Naive thymus-derived CD8-positive, alpha-beta T cell (primary cell): ENCODE data around the gene NCAPH2. TPM values are rescaled to one million over a fixed set of nuclear protein-coding genes. Genes with fewer than 3 reads are reported as not detected.
"Not testable (repeated sequence)": the region's sequence is repeated elsewhere in the genome, so short reads cannot be mapped to it uniquely, and the experiment has no call there.

Experiments used
- ATAC-seq, 2 donors: fragments of 150-1000 bp; cut with Tn5 transposase in 1 of 2; sonication (Bioruptor Pico), chemical (Tn5 transposase) in 1 of 2; 1 replicate in 1 of 2; 2 replicates in 1 of 2; pipeline ENCODE4 v1.10.0; 2021; ENCODE audit warnings: mild to moderate bottlenecking in 2 of 2, moderate library complexity in 2 of 2
- POLR2A ChIA-PET: fragments of 350-600 bp; sonication (Branson Sonifier 250); formaldehyde crosslinking; loops from one replicate; lab custom pipeline; 2021; ENCODE audit warnings: antibody characterized with exemption; lab: Charles Lee
- DNase-seq, 10 donors: peaks; one replicate each; pipeline versions ENCODE4 v3.0.0 to v3.0.0-alpha.2; 2020 to 2022
- H3K27ac Mint-ChIP-seq, 10 donors: one replicate each; pipeline ENCODE4 v1.8.0; 2020 to 2022; ENCODE audit warnings: mild to moderate bottlenecking in 10 of 10, mixed read lengths in 10 of 10, moderate library complexity in 4 of 10, inconsistent platforms in 1 of 10
- H3K27me3 Mint-ChIP-seq, 5 donors: one replicate each; pipeline ENCODE4 v1.8.0; 2021 to 2022; ENCODE audit warnings: mixed read lengths in 5 of 5
- H3K36me3 Mint-ChIP-seq, 3 donors: one replicate each; pipeline ENCODE4 v1.8.0; 2020 to 2022; ENCODE audit warnings: mixed read lengths in 3 of 3, mild to moderate bottlenecking in 2 of 3, inconsistent platforms in 1 of 3
- H3K4me1 Mint-ChIP-seq, 4 donors: one replicate each; pipeline ENCODE4 v1.8.0; 2021 to 2022; ENCODE audit warnings: mixed read lengths in 4 of 4
- H3K4me3 Mint-ChIP-seq, 10 donors: one replicate each; pipeline ENCODE4 v1.8.0; 2020 to 2022; ENCODE audit warnings: mild to moderate bottlenecking in 10 of 10, mixed read lengths in 10 of 10, moderate library complexity in 6 of 10, inconsistent platforms in 1 of 10
- H3K9me3 Mint-ChIP-seq, 9 donors: one replicate each; pipeline ENCODE4 v1.8.0; 2020 to 2022; ENCODE audit warnings: mixed read lengths in 9 of 9, mild to moderate bottlenecking in 3 of 9, inconsistent platforms in 1 of 9, moderate library complexity in 1 of 9
- polyA plus RNA-seq, 3 donors: library from polyadenylated mRNA; unstranded; fragments of 300-500 nt; fragmentation: Illumina TruSeq; gene quantifications; one replicate each; pipeline ENCODE4 v1.2.3, GENCODE V29; 2021
- total RNA-seq, 8 experiments: library from RNA in 2 of 8; stranded (reverse) in 2 of 8; gene quantifications; one replicate each; pipeline ENCODE4 v1.2.3 and lab custom pipeline; 2021 to 2026

Gene NCAPH2
- total and polyA plus RNA-seq, 5 experiments from 2014 or later: 34.8 to 81.9 (median 41.5) TPM

GRCh38 chr22:50536226-50536625 lies 28.2 kb downstream of the NCAPH2 start:
- Mint-ChIP-seq H3K27me3 (peaks cover 0 to 8% (median 0%) of the 10 kb centered on the region in 5 donors), H3K4me3 (no peak overlapping the region), H3K4me1 (peaks cover 9 to 59% (median 25%) of the 10 kb centered on the region in 4 donors), H3K9me3 (no peaks in the 10 kb centered on the region), H3K36me3 (no peaks in the 10 kb centered on the region), H3K27ac (peak overlapping the region in 2 of 10 donors; percentile 37 to 100)
- no peak for ATAC-seq
- POLR2A ChIA-PET: interaction anchor here (0.6 to 7.5 kb wide), 5 partner anchors 9 to 409 kb away, joined by 3 to 121 read pairs (median 5); partner anchors contain the start of genes SCO2 and TYMP
- DNase-seq: no peak

GRCh38 chr22:50537765-50538164 lies 29.7 kb downstream of the NCAPH2 start:
- POLR2A ChIA-PET: interaction anchor here (0.9 to 7.5 kb wide), 4 partner anchors 11 to 93 kb away, joined by 3 to 121 read pairs (median 10); partner anchors contain the start of genes CHKB, SCO2 and TYMP
- H3K27ac Mint-ChIP-seq: peak overlapping the region; percentile 63 to 100 (median 86)
- no peaks in the 10 kb centered on the region for H3K36me3 Mint-ChIP-seq
- H3K4me1 Mint-ChIP-seq: peaks cover 10 to 70% (median 22%) of the 10 kb centered on the region in 4 donors
- DNase-seq (no peak), ATAC-seq (no peak)
- H3K9me3 Mint-ChIP-seq: no peaks in the 10 kb centered on the region
- peak overlapping the region in 4 of 10 donors; percentile 11 to 65 (median 34) for H3K4me3 Mint-ChIP-seq
- peaks cover 0 to 4% (median 0%) of the 10 kb centered on the region in 5 donors for H3K27me3 Mint-ChIP-seq

- H3K27ac Mint-ChIP-seq: peak overlapping the region; percentile 65 to 100 (median 89)
- no peaks in the 10 kb centered on the region for H3K9me3 Mint-ChIP-seq
- no peaks in the 10 kb centered on the region for H3K27me3 Mint-ChIP-seq
Measured at GRCh38 chr22:50540381-50540780, 32.4 kb downstream of the NCAPH2 start.

GRCh38 chr22:50541667-50542026 lies 33.6 kb downstream of the NCAPH2 start:
- not testable (repeated sequence) for H3K9me3 Mint-ChIP-seq, DNase-seq, ATAC-seq, H3K27me3 Mint-ChIP-seq, H3K36me3 Mint-ChIP-seq
- peaks cover 13 to 75% (median 40%) of the 10 kb centered on the region in 4 donors for H3K4me1 Mint-ChIP-seq
- peak overlapping the region in 1 of 10 donors; percentile 65 for H3K4me3 Mint-ChIP-seq
- H3K27ac Mint-ChIP-seq: peak overlapping the region in 9 of 10 donors; percentile 20 to 100 (median 71)
- POLR2A ChIA-PET: interaction anchor here (0.7 to 7.5 kb wide), 4 partner anchors 9 to 79 kb away, joined by 5 to 121 read pairs (median 22); partner anchors contain the start of genes SCO2 and TYMP

More at GRCh38 chr22:50540381-50540780, 32.4 kb downstream of the NCAPH2 start:
- Mint-ChIP-seq H3K36me3 (no peaks in the 10 kb centered on the region), H3K4me3 (peak overlapping the region in 3 of 10 donors; percentile 14 to 54 (median 15)), H3K4me1 (peaks cover 8 to 66% (median 33%) of the 10 kb centered on the region in 4 donors)
- ATAC-seq (no peak), DNase-seq (no peak)
- POLR2A ChIA-PET: interaction anchor here (0.6 to 7.5 kb wide), 11 partner anchors 7 to 197 kb away, joined by 3 to 121 read pairs (median 17); partner anchors contain the start of genes CHKB, LMF2, NCAPH2 and SCO2

GRCh38 chr22:50542416-50542927 lies 34.4 kb downstream of the NCAPH2 start:
- no peaks in the 10 kb centered on the region for H3K9me3 Mint-ChIP-seq
- peak overlapping the region in 7 of 10 donors; percentile 8 to 100 (median 85) for H3K27ac Mint-ChIP-seq
- no peaks in the 10 kb centered on the region for H3K27me3 Mint-ChIP-seq
- H3K4me1 Mint-ChIP-seq: peaks cover 15 to 73% (median 40%) of the 10 kb centered on the region in 4 donors
- ATAC-seq (no peak), DNase-seq (no peak)
- POLR2A ChIA-PET: interaction anchor here (1.2 kb wide), 1 partner anchor 17 kb away, joined by 3 read pairs; the partner anchor contains the start of gene SCO2
- H3K4me3 Mint-ChIP-seq: peak overlapping the region in 9 of 10 donors; percentile 3 to 65 (median 49)
- H3K36me3 Mint-ChIP-seq: no peaks in the 10 kb centered on the region

GRCh38 chr22:50544078-50544745 lies 36.2 kb downstream of the NCAPH2 start:
- no peaks in the 10 kb centered on the region for H3K36me3 Mint-ChIP-seq
- peak; percentile 65 to 84 (median 72) for DNase-seq
- peak overlapping the region in 9 of 10 donors; percentile 31 to 83 (median 73) for H3K27ac Mint-ChIP-seq
- H3K4me1 Mint-ChIP-seq: peaks cover 13 to 65% (median 35%) of the 10 kb centered on the region in 4 donors
- ATAC-seq: peak; percentile 53 to 58
- H3K9me3 Mint-ChIP-seq: no peaks in the 10 kb centered on the region
- POLR2A ChIA-PET: interaction anchor here (1.0 to 3.1 kb wide), 5 partner anchors 12 to 77 kb away, joined by 3 to 15 read pairs (median 7); partner anchors contain the start of genes SCO2 and TYMP
- H3K27me3 Mint-ChIP-seq: no peaks in the 10 kb centered on the region
- peak overlapping the region; percentile 54 to 74 (median 66) for H3K4me3 Mint-ChIP-seq

- Mint-ChIP-seq H3K4me3 (peak overlapping the region in 8 of 10 donors; percentile 16 to 74 (median 66)), H3K4me1 (peaks cover 12 to 63% (median 35%) of the 10 kb centered on the region in 4 donors), H3K27ac (peak overlapping the region in 9 of 10 donors; percentile 5 to 93 (median 56)), H3K9me3 (no peaks in the 10 kb centered on the region), H3K27me3 (no peaks in the 10 kb centered on the region), H3K36me3 (no peaks in the 10 kb centered on the region)
- POLR2A ChIA-PET: interaction anchor here (0.9 to 3.1 kb wide), 5 partner anchors 12 to 77 kb away, joined by 4 to 15 read pairs (median 7); partner anchors contain the start of genes SCO2 and TYMP
- DNase-seq (no peak), ATAC-seq (no peak)
Measured at GRCh38 chr22:50544746-50545253, 36.8 kb downstream of the NCAPH2 start.

- ATAC-seq (peak; percentile 10 to 33), DNase-seq (no peak)
- POLR2A ChIA-PET: interaction anchor here (0.6 to 3.1 kb wide), 6 partner anchors 13 to 122 kb away, joined by 3 to 15 read pairs (median 6); partner anchors contain the start of genes SCO2 and TYMP
- Mint-ChIP-seq H3K27ac (peak within 1 kb of the TSS; percentile 31 to 93 (median 78)), H3K4me1 (peaks cover 18 to 66% (median 40%) of the 10 kb centered on the region in 4 donors), H3K36me3 (no peaks in the 10 kb centered on the region), H3K9me3 (no peaks in the 10 kb centered on the region), H3K27me3 (no peaks in the 10 kb centered on the region), H3K4me3 (peak within 1 kb of the TSS; percentile 16 to 75 (median 66))
Measured at GRCh38 chr22:50545522-50546325, 37.7 kb downstream of the NCAPH2 start, which contains the start of gene KLHDC7B. TSS of gene KLHDC7B (plus strand) at chr22:50545899. CDS start at chr22:50546244, 345 bp downstream.

- ATAC-seq: no peak
- Mint-ChIP-seq H3K9me3 (no peaks in the 10 kb centered on the region), H3K27me3 (no peaks in the 10 kb centered on the region), H3K4me1 (peaks cover 21 to 63% (median 45%) of the 10 kb centered on the region in 4 donors), H3K36me3 (no peaks in the 10 kb centered on the region), H3K27ac (peak overlapping the region in 8 of 10 donors; percentile 22 to 93 (median 58)), H3K4me3 (peak overlapping the region in 8 of 10 donors; percentile 11 to 75 (median 52))
- DNase-seq: no peak
- POLR2A ChIA-PET: interaction anchor here (0.5 to 6.7 kb wide), 8 partner anchors 7 to 233 kb away, joined by 3 to 72 read pairs (median 20); partner anchors contain the start of genes LMF2, NCAPH2, SCO2 and TYMP
Measured at GRCh38 chr22:50546326-50547262, 38.6 kb downstream of the NCAPH2 start.

- Mint-ChIP-seq H3K9me3 (no peaks in the 10 kb centered on the region), H3K27me3 (no peaks in the 10 kb centered on the region), H3K27ac (peak overlapping the region in 6 of 10 donors; percentile 40 to 86 (median 77)), H3K36me3 (no peaks in the 10 kb centered on the region), H3K4me1 (peaks cover 21 to 54% (median 46%) of the 10 kb centered on the region in 4 donors), H3K4me3 (peak overlapping the region in 7 of 10 donors; percentile 14 to 81 (median 56))
- ATAC-seq (no peak), DNase-seq (no peak)
- POLR2A ChIA-PET: interaction anchor here (0.5 to 6.7 kb wide), 13 partner anchors 8 to 232 kb away, joined by 3 to 72 read pairs (median 6); partner anchors contain the start of genes LMF2, NCAPH2, PPP6R2 and SCO2
Measured at GRCh38 chr22:50547263-50547985, 39.4 kb downstream of the NCAPH2 start.
